Activated naive CD8-positive, alpha-beta T cell treated with anti-CD3 and anti-CD28 coated beads for 36 hours (primary cell): ENCODE data around the gene ELOF1. TPM values are rescaled to one million over a fixed set of nuclear protein-coding genes. Genes with fewer than 3 reads are reported as not detected.
A peak's percentile ranks its signal among the peaks of the same experiment; 100 is the strongest.
"Not testable (repeated sequence)": the region's sequence is repeated elsewhere in the genome, so short reads cannot be mapped to it uniquely, and the experiment has no call there.

Experiments
- DNase-seq: peaks from one replicate; pipeline ENCODE4 v3.0.0; 2021
- H3K27ac Mint-ChIP-seq: one replicate; pipeline ENCODE4 v1.8.0; 2022; ENCODE audit warnings: mild to moderate bottlenecking, moderate library complexity, mixed read lengths
- H3K27me3 Mint-ChIP-seq: one replicate; pipeline ENCODE4 v1.8.0; 2022; ENCODE audit warnings: mild to moderate bottlenecking, mixed read lengths
- H3K36me3 Mint-ChIP-seq: one replicate; pipeline ENCODE4 v1.8.0; 2021; ENCODE audit warnings: mild to moderate bottlenecking, mixed read lengths
- H3K4me1 Mint-ChIP-seq: one replicate; pipeline ENCODE4 v1.8.0; 2021; ENCODE audit warnings: mixed read lengths
- H3K4me3 Mint-ChIP-seq: one replicate; pipeline ENCODE4 v1.8.0; 2022; ENCODE audit warnings: mild to moderate bottlenecking, moderate library complexity, mixed read lengths
- H3K9me3 Mint-ChIP-seq: one replicate; pipeline ENCODE4 v1.8.0; 2022; ENCODE audit warnings: mixed read lengths
- total RNA-seq, 2 experiments: library from RNA; stranded (reverse); gene quantifications; one replicate each; pipeline ENCODE4 v1.2.3, GENCODE V29; 2021

Gene ELOF1
- total RNA-seq, result 10 to 100 TPM; 63.8 to 69.3 TPM

DNA sequence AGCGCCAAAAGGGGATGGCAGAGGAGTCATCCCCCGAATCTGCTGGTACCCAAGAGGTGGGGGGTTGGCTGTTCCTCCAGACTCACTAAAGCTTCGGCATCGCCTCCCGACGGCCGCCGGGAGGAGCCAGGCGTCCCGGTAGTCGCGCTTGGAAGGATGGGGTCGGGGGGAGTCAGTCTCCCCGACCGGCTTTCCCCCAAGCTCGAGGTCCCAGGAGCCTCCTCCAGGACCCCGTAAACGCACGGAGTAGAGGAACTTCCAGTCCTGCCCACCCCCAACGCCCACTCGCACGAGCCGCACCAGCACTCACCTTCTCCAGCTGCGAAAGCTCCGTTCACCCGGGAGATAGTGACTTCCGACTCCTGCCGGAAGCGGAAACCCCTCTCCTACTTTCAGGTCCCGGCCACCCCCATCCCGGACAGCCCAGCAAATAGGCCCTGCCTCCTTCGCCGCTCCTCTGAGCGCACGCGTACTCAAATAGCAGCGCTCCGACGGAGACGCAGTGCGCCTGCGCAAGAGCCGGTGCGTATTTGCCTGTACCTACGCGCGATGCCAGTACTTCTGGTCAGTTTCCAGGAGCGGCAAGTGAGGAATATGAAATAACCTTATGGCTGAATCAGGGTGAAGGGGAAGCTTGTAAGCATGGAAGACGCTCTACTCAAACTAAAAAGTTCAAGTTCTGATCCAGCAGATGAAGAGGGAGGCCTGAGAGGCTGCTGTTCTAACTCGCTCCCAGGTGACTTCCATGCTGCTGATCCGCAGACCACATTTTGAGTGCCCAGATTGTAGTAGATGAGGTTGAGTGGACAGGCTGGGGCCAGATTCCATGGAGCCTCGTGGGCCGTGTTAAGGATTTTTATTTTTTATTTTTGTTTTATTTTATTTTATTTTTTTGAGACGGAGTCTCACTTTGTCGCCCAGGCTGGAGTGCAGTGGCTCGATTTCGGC lies at the start of gene ELOF1:
ELOF1 (minus strand) TSS at position 350 of the 948 bp plus-strand sequence. CDS start 4,883 bp downstream, outside the sequence.
- Mint-ChIP-seq H3K36me3 (peaks cover 15% of the 10 kb centered on the region), H3K4me3 (peak within 1 kb of the TSS; percentile 98), H3K27ac (peak within 1 kb of the TSS; percentile 96), H3K27me3 (no peaks in the 10 kb centered on the region), H3K4me1 (peaks cover 36% of the 10 kb centered on the region), H3K9me3 (no peaks in the 10 kb centered on the region)
- DNase-seq, result peak; percentile 98

DNA sequence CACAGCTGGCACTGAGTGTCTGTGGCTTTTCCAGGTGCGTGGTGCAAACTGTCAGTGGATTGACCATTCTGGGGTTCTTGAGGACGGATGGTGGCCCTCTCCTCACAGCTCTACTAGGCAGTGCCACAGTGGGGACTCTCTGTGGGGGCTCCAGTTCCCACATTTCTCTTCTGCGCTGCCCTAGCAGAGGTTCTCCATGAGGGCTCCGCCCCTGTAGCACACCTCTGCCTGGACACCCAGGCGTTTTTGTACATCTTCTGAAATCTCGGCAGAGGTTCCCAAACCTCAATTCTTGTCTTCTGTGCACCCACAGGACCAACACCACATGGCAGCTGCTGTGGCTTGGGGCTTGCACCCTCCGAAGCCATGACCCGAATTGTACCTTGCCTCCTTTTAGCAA lies 47.5 kb upstream of the ELOF1 start:
- no peak overlapping the region for H3K4me3 Mint-ChIP-seq
- H3K9me3 Mint-ChIP-seq, result peaks cover 21% of the 10 kb centered on the region
- DNase-seq, result no peak
- no peaks in the 10 kb centered on the region for H3K27me3 Mint-ChIP-seq
- H3K36me3 Mint-ChIP-seq, result peaks cover 50% of the 10 kb centered on the region
- H3K27ac Mint-ChIP-seq, result no peak overlapping the region
- peaks cover 8% of the 10 kb centered on the region for H3K4me1 Mint-ChIP-seq

- DNase-seq, H3K27ac Mint-ChIP-seq, H3K27me3 Mint-ChIP-seq, H3K4me3 Mint-ChIP-seq, H3K9me3 Mint-ChIP-seq: not testable (repeated sequence)
- H3K4me1 Mint-ChIP-seq, result peaks cover 23% of the 10 kb centered on the region
- H3K36me3 Mint-ChIP-seq, result peaks cover 32% of the 10 kb centered on the region
Measured at GRCh38 chr19:11599704-11600103, 40.7 kb upstream of the ELOF1 start.

DNA sequence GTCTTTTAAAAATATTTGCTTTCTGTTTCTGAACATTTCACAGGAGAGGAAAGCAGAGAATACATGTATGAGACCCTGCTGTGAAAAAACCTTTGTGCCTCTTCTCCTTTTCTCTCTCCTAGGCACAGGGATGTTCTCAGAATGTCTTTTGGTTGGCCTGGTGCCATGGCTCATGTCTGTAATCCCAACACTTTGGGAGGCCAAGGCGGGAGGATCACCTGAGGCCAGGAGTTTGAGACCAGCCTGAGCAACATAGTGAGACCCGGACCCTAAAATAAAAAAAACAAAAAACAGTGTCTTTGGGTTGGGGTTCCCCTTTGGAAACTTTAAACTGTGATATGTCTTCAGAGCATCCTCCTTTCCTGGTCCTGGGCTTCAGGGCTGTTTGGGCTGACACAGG lies 39.7 kb upstream of the ELOF1 start:
- H3K4me3 Mint-ChIP-seq, result peak overlapping the region; percentile 70
- H3K36me3 Mint-ChIP-seq, result peaks cover 23% of the 10 kb centered on the region
- no peaks in the 10 kb centered on the region for H3K27me3 Mint-ChIP-seq
- H3K27ac Mint-ChIP-seq, result no peak overlapping the region
- no peak for DNase-seq
- peaks cover 2% of the 10 kb centered on the region for H3K9me3 Mint-ChIP-seq
- peaks cover 23% of the 10 kb centered on the region for H3K4me1 Mint-ChIP-seq

GRCh38 chr19:11598103-11598483 lies 39.1 kb upstream of the ELOF1 start:
- Mint-ChIP-seq H3K27me3 (no peaks in the 10 kb centered on the region), H3K9me3 (no peaks in the 10 kb centered on the region), H3K4me1 (peaks cover 23% of the 10 kb centered on the region), H3K36me3 (peaks cover 22% of the 10 kb centered on the region), H3K27ac (peak overlapping the region; percentile 73), H3K4me3 (peak overlapping the region; percentile 90)
- no peak for DNase-seq

- peak; percentile 98 for DNase-seq
- Mint-ChIP-seq H3K4me3 (peak within 1 kb of the TSS; percentile 90), H3K4me1 (peaks cover 20% of the 10 kb centered on the region), H3K36me3 (peaks cover 16% of the 10 kb centered on the region), H3K9me3 (no peaks in the 10 kb centered on the region), H3K27me3 (no peaks in the 10 kb centered on the region), H3K27ac (peak within 1 kb of the TSS; percentile 90)
Measured at GRCh38 chr19:11597202-11598102, 38.4 kb upstream of the ELOF1 start, which contains the start of gene ZNF627. Gene ZNF627, plus strand, starts transcription at chr19:11597483. Its CDS starts 145 bp downstream, at chr19:11597628.

GRCh38 chr19:11596156-11596555 lies 37.1 kb upstream of the ELOF1 start:
- peaks cover 11% of the 10 kb centered on the region for H3K36me3 Mint-ChIP-seq
- no peaks in the 10 kb centered on the region for H3K9me3 Mint-ChIP-seq
- peak overlapping the region; percentile 90 for H3K27ac Mint-ChIP-seq
- peak overlapping the region; percentile 18 for H3K4me3 Mint-ChIP-seq
- no peaks in the 10 kb centered on the region for H3K27me3 Mint-ChIP-seq
- DNase-seq, result no peak
- H3K4me1 Mint-ChIP-seq, result peaks cover 15% of the 10 kb centered on the region

- H3K4me1 Mint-ChIP-seq, result peaks cover 10% of the 10 kb centered on the region
- no peaks in the 10 kb centered on the region for H3K27me3 Mint-ChIP-seq
- no peak for DNase-seq
- no peak overlapping the region for H3K27ac Mint-ChIP-seq
- H3K36me3 Mint-ChIP-seq, result peaks cover 5% of the 10 kb centered on the region
- no peaks in the 10 kb centered on the region for H3K9me3 Mint-ChIP-seq
- no peak overlapping the region for H3K4me3 Mint-ChIP-seq
Measured at GRCh38 chr19:11594084-11594483, 35.1 kb upstream of the ELOF1 start.

DNA sequence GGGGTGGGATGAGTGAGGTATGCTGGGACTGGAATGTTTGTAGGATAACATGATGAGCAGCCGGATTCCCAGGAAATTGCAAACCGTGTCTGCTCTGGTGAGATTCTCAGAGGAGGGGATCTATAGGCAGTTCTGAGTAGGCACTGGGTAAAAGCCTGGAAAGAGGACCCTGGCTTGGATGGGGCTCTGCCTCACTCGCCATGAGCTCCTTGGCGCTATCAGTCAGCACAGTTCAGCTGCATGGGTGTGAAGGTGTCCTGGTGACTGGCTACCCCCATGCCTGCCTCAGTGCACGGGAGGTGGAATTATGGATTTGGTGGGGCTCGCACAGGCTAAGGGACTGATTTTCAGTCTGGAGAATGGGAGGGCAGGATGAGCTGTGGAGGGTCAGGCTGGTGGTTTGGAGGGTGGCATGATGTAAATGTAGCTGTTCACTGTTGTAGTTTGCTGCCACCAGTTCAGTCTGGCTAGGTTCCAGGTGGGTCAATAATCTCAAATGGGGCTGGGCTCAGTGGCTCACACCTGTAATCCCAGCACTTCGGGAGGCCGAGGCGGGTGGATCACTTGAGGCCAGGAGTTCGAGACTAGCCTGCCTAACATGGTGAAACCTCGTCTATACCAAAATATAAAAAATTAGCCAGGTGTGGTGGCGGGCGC lies 29.1 kb upstream of the ELOF1 start:
- Mint-ChIP-seq H3K27me3 (no peaks in the 10 kb centered on the region), H3K36me3 (no peaks in the 10 kb centered on the region), H3K9me3 (no peaks in the 10 kb centered on the region), H3K4me3 (no peak overlapping the region), H3K27ac (no peak overlapping the region), H3K4me1 (peaks cover 10% of the 10 kb centered on the region)
- DNase-seq, result no peak

DNA sequence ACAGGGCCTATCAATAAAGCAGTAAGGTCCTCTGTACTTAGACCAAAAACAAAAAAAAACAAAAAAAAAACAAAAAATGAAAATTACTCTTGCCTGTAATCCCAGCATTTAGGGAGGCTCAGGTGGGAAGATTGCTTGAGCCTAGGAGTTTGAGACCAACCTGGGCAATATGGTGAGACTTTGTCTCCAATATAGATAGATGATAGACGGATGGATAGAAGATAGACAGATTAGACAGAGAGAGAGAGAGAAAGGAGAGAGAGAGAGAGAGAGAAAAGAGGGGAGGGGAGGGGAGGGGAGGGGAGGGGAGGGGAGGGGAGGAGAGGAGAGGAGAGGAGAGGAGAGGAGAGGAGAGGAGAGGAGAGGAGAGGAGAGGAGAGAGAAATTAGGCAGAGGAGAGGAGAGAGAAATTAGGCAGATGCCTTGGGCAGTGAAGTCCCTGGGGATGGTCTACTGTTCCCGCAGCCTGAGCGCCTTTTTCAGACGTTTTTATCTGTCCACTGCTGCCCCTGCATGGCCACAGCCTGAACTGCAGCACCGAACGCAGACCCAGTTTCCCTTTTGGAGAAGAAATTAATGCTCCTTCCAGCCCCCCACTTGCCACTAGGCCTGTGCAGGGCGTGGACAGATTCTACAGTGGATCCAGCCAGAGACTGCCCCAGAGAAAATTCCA lies 28.4 kb upstream of the ELOF1 start:
- H3K27ac Mint-ChIP-seq, result no peak overlapping the region
- H3K4me1 Mint-ChIP-seq, result peaks cover 10% of the 10 kb centered on the region
- peak; percentile 78 for DNase-seq
- H3K9me3 Mint-ChIP-seq, result no peaks in the 10 kb centered on the region
- H3K4me3 Mint-ChIP-seq, result no peak overlapping the region
- H3K36me3 Mint-ChIP-seq, result no peaks in the 10 kb centered on the region
- H3K27me3 Mint-ChIP-seq, result no peaks in the 10 kb centered on the region

- Mint-ChIP-seq H3K36me3 (no peaks in the 10 kb centered on the region), H3K27ac (no peak overlapping the region), H3K9me3 (no peaks in the 10 kb centered on the region), H3K4me3 (no peak overlapping the region), H3K27me3 (no peaks in the 10 kb centered on the region), H3K4me1 (peaks cover 17% of the 10 kb centered on the region)
- no peak for DNase-seq
Measured at GRCh38 chr19:11586331-11586730, 27.3 kb upstream of the ELOF1 start.

DNA sequence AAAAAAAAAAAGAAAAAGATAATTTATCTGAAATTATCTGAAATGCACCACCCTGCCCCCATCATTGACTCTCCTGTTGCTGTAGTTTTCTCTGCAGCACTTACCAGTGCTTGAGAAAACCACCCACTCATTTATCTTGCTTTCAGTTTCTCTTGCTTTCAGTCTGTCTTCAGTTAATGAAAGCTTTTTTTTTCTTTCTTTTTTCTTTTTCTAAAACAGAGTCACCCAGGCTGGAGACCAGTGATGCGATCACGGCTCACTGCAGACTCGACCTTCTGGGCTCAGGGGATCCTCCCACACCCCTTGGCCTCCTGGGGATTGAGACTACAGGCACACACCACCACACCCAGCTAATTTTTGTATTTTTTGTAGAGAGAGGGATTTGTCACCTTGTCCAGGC lies 22.7 kb upstream of the ELOF1 start:
- Mint-ChIP-seq H3K4me1 (peaks cover 26% of the 10 kb centered on the region), H3K4me3 (peak overlapping the region; percentile 72), H3K36me3 (no peaks in the 10 kb centered on the region)

GRCh38 chr19:11580116-11580515 lies 21.1 kb upstream of the ELOF1 start:
- no peak overlapping the region for H3K4me3 Mint-ChIP-seq
- no peaks in the 10 kb centered on the region for H3K36me3 Mint-ChIP-seq
- no peak overlapping the region for H3K27ac Mint-ChIP-seq

More for the DNA sequence above, 22.7 kb upstream of the ELOF1 start:
- H3K9me3 Mint-ChIP-seq, result no peaks in the 10 kb centered on the region
- H3K27me3 Mint-ChIP-seq, result no peaks in the 10 kb centered on the region
- DNase-seq, result peak; percentile 57
- H3K27ac Mint-ChIP-seq, result peak overlapping the region; percentile 96

More at GRCh38 chr19:11580116-11580515, 21.1 kb upstream of the ELOF1 start:
- no peaks in the 10 kb centered on the region for H3K9me3 Mint-ChIP-seq
- DNase-seq, result no peak
- H3K4me1 Mint-ChIP-seq, result peaks cover 26% of the 10 kb centered on the region
- no peaks in the 10 kb centered on the region for H3K27me3 Mint-ChIP-seq
